GM21390 (cell line): ENCODE measurements around the gene LKAAEAR1.

Experiments
- ATAC-seq: cut with Tn5 transposase; IDR thresholded peaks from one replicate; pipeline ENCODE4 v1.9.1; 2021; ENCODE audit not compliant: unreplicated experiment

Gene LKAAEAR1

DNA sequence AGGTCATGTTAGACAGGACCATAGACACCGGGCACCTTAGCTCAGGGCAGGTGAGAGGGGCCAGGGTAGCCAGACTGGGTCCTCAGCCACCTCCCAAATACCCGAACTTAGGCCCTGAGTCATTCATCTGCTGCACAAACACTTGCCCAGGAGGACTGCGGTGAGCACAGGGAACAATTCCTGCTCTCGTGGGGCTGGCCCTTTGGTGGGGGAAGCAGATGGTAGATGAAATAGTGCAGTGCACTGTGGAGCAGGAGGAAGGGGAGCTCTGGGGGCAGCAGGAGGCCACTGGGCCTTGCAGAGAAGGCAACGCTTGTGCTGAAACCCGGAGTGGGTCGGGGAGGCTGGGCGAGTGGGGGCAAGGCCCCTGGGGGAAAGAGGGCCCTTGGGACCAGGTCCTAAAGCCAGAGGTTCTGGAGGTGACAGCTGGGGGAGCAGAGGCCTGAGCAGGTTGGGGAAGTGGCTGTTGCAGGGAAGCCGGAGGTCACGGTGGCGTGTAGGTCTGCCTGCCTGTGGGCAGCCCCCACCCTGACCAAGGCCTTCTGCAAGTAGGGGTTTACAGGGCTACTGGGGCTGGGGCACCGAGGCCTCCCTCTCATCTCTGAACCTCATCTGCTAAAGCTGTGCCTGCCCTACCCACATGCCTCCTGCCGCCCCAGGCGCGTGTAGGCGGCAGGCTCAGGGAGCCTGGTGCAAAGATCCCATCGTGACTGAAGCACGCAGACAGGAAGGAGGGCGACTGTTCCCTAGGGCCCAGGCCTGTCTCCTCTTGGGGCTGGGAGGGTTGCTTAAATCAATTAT is 27.8 kb upstream of the LKAAEAR1 start:
- ATAC-seq, result no peak

DNA sequence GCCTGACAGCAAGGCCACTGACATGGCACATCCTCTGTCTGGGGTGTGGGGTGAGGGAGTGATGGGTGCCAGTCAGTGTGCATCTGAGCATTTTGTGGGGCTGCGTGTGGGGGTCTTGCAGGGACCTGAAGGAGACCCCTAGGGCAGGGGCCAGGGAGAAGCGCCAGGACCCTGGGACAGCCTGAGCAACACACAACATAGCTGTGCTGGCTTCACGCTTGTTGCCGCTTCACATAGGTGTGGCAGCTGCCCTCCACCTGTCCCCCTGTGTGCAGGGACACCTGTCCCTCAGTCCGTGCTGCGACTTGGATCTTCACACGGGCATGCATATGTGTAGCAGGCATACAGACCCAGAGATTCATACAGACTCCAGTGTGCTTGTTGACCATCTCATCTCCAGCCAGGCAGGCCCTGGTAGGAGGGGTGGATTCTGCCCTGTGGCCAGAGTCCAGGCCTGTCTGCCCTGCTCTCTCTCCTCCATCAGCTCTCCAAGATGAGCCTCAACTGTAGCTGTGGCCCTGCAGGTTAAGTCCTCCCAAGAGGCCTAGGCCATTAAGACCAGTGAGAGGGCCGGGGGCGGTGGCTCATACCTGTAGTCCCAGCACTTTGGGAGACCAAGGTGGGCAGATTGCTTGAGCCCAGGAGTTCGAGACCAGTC is 26.3 kb upstream of the LKAAEAR1 start:
- ATAC-seq, result no peak

DNA sequence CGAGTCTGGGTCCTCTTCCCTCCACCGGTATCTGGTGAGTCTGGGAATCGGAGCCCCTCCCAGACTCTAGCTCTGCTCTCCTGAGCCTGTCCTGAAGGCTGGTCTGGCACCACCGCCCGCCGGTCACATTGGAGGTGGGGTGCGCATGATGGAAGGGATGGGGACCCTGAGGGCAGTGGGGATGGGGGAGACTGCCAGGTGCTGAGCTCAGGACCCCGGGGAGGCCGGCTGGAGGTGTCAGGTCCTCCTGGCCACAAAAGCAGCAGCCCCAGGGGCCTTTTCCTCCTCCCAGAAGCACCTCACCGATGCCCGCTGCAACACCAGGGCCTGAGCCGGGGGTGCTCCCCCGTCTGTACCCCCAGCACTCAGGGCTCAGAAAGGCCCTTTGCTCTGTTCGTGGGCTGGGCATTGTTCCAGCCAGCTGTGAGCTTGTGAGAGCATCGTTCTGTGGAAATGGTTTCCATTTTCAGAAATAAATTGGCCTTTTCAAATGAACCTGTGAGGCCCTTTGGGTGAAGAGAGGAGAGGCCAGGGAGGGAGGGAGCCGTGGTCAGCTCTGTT is 25.7 kb upstream of the LKAAEAR1 start:
- no peak for ATAC-seq

DNA sequence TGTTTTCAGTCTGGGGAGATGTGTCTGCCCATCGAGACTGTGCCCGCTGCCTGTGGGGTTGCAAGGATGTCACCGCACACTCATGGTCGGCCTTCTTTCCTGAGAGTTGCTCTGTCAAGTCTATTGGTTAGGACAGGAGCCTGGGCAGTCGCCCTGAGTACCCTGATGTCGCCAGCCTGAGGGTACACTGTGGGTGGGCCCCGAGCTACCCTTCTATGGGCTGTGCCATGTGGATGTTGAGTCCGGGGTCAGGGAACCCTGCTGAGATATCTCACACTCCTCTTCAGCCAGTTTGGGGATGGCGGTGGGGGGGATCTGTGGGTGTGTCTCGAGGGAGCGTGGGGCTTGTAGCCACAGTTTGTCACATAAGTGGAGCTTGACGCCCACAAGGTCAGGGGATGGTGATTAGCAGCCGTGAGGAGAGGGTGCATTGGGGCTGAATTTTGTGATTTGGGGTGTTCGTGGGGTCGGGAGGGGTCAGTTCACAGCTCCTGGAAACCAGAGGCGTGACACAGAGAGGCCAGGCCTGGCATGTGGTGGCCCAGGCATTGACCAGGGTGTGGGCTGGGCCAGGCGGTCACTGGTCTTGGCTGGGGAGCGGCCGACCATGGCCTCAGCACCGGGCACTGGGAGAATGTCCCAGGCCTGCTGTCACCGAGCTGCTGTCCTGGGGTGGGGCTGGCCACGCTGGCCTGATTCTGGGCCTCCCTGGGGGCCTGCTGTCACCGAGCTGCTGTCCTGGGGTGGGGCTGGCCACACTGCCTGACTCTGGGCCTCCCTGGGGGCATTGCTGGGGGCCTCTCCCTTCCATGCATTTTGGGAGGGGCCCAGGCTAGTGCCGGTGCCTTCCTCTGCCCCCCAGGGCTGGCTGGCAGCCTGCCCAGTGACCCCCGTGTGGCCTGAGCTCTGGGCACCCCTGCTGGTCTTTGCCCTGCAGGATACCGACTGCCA is 24.8 kb upstream of the LKAAEAR1 start:
- no peak for ATAC-seq

DNA sequence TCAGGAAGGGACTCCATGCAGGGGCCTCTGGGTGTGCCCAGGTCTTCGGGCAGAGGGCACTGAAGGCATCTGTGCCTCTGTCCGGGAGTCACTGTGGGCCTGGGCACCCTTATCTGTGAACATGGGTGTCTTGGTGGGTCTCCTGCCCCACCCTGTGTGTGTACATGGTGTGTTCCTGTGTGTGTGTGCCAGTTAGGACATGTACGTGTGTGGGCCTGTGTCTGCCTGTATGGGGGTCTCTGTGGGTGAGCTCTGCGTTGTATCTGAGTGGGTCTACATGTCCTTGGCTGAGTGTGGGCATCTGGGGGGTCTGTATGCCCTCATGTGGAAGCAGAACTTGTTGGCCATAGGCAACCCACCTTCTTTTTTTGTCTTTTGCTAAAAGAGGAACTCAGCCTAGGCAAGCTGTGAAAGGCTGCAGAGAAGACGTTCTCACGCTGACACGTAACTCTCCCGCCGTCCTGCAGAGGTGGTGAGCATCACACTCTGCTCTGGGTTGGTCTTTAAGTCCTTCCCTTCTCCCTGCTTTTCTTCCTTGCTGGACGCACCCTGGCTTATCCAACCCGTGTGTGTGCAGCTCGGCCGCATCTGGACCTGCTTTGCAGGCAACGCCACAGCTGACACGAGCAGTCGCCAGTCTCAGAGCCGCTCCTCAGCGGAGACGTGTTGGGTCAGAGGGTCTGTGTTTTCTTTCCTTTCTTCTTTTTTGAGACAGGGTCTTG is 23.7 kb upstream of the LKAAEAR1 start:
- no peak for ATAC-seq

DNA sequence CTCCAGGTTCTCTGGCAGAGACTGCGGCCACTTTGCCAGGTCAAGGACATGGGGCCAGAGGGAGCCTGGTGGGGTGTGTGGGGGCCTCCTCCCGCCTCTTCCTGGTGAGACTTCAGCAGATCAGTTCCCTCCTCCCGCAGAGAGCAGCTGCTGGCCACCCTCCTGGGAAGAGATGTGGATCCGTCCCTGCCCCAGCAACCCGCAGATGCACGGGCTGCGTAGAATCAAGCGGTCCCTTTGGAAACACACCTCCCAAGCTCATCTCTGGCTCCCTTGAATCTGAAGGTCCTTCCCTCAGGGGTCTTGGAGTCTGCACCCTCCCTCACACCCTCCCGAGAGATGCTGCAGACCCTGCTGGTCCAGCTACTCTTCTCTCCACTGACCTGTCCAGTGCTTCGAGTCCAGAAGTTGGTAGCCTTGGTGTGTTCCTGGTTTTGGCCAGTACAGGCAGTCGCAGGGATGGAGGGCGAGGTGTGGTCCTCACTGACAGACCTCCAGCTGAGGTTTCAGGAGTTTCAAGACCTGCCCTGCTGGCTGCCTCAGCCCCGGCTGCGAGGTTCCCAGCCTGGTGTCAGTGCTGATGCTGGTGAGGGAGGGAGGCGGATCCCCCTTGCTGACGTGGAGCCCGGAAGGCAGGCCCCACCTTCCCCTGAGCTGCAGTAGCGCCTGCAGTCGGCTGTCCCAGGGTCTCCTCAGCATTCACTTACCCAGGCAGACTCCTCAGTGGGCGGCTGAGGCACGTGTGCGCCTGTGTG is 23.0 kb upstream of the LKAAEAR1 start, which contains the start of gene NPBWR2:
Gene NPBWR2 (minus strand): TSS at position 585 of the 755 bp plus-strand sequence. CDS start 734 bp downstream, outside the sequence.
- no peak for ATAC-seq

DNA sequence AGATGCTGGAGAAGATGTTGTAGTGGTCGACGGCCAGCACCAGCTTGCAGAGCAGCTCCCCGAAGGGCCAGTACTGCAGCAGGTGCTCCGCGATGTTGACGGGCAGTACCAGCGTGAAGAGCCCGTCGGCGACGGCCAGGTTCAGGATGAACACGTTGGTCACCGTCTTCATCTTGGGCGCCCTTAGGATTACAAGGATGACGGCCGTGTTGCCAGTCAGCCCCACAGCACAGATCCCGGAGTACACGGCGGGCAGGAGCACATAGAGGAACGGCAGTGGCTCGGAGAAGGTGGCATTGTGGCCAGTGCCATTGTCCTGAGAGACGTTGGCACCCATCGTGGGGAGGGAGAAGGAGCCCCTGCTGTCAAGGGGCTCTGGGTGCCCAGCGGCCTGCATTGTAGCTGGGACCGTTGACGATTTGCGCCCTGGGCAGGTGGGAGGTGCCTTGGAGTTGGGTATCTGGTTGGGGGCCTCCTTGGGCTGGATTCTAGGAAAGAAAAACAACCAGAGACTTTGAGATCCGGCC is 22.3 kb upstream of the LKAAEAR1 start:
- no peak for ATAC-seq

DNA sequence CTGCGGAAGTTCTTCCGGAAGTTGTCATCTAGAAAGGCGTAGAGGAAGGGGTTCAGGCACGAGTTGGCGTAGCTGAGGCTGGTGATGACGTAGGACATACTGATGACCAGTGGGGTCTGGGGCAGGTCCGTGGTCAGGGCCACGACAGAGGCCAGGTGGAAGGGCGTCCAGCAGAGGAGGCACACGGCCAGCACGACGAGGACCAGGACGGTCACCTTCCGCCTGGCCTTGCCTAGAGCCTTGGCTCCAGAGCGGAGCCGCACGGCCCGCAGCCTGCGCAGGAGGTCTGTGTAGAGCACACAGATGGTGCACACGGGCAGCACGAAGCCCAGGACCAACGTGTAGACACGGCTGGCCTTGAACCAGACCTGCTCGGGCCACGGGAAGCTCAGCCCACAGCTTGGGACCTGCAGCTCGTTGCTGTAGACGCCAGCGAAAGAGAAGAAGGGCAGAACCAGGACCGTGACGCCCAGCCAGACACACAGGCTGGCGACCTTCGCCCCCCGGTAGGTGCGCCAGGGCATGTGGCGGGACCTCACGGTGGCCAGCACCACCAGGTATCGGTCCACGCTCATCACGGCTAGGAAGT is 21.7 kb upstream of the LKAAEAR1 start:
- ATAC-seq, result no peak

DNA sequence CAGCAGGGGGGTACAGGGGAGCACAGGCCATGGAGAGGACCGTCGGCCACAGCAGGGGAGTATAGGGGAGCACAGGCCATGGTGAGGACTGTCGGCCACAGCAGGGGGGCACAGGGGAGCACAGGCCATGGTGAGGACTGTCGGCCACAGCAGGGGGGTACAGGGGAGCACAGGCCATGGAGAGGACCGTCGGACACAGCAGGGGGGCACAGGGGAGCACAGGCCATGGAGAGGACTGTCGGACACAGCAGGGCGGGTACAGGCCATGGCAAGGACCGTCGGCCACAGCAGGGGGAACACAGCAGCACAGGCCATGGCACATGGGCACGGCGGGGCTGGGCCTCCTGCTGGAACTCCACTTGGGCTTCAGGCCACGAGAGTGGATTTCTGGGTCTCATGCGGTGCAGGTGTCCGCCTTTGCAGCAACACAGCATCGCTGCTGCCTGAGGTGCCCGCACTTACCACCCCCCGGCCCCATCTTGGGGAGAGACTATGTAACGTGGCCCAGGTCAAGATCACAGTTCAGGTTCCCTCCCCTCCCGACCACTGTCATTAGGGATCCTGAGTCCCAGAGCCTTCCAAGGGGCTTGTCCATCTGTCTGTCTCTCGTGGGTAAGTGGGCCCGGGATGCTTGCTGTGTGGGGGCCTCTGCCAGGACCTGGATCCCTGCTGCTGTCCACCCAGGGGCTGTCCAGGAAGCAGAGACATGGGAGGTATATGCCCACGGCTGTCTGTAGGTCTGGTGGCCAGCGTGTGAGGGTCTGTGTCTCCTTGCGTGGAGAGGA is 20.7 kb upstream of the LKAAEAR1 start:
- no peak for ATAC-seq

DNA sequence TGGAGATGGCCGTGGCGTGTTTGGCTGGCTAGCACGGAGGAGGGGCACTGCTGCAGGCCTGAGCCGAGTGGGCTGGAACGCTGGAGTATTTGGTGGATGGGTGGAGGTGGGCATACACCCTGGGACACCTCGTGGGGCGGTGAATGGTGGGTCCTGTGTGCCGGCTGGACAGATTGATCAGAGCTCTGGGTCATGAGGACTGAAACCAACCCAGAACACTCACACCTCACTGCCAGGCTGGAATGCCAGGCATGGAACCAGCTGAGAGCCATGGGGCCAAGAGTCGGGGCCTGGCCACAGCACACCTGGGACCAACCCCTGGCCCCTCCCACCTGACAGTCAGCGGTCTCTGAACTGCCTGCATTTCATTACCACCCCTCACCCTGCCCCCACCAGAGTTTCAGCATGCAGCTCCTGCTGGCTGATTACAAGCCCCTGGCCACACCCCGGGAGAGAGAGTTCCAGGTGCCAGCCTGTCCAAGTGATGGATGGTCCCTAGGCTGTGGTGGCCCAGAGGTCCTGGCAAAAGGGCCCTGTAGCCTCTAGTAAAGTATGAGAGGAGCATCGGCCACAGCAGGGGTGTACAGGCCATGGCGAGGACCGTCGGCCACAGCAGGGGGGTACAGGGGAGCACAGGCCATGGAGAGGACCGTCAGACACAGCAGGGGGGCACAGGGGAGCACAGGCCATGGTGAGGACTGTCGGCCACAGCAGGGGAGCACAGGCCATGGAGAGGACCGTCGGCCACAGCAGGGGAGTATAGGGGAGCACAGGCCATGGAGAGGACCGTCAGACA is 19.9 kb upstream of the LKAAEAR1 start:
- ATAC-seq, result no peak

DNA sequence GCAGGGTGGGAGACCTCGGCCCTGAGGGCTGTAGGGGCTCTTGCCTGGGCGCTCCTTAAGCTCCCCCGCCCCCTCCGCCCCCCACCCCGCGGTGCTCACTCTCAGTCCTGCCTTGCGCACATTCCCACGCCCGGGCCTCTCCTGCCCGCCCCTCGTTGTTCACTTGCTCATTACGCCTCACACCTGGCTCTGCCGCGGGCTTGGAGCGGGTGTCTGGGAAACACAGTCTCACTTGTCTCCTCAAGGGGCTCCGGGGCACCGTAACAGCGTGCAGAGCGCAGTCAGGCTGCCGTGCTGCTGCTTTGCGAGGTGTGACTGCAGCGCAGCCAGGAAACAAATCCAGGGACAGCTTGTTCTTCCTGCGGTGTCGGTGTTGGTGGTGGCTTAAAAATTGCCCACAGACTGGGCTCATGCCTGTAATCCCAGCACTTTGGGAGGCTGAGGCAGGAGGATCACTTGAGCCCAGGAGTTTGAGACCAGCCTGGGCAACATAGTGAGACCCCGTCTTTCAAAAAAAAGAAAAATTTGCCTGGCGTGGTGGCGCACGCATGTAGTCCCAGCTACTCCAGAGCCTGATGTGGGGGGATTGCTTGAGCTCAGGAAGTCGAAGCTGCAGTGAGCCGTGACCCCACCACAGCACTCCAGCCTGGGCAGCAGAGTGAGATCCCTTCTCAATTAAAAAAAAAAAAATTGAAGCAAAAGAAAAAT is 18.6 kb upstream of the LKAAEAR1 start:
- no peak for ATAC-seq

DNA sequence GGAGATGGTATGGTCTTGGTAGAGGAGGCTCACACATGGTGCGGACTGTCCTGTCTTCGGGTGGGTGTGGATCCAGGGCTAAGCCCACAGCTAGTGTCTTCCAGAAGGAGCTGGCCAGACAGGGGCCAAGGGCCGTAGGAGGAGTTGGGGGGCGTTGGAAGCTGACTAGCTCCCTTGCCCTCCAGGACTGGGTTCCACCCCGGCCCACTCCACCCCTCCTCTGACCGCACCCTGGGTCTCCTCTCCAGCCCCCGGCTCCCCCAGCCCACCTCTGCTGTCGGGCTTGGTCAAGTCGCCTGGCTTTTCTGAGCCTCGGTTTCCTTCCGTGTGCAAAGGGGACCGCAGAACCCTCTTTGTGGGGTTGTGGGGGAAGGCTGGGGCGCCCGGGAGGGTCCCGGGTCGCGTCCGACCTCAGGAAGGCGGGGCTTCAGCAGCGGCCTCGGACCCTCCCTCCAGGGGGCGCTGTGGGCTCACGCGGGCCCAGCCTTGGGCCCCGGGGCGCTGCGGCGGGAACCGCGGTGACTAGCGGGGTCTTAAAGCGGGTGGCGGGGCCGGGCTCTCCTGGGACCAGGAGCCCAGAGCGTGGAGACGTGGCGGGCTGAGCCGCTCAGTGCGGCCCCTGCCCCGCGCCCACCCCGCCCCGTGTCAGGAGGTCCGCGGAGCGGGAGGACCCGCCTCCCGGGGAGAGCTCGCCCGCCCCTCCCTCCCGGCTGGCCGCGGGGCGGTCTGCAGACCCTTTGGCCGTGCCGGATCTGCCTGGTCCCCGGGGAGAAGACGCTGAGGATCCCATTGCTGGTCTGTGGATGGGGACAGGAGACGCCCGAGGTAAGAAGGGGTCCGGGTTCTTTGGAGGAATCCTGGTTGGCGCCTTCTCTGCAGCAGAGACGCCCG is 17.8 kb upstream of the LKAAEAR1 start:
- ATAC-seq, result no peak

DNA sequence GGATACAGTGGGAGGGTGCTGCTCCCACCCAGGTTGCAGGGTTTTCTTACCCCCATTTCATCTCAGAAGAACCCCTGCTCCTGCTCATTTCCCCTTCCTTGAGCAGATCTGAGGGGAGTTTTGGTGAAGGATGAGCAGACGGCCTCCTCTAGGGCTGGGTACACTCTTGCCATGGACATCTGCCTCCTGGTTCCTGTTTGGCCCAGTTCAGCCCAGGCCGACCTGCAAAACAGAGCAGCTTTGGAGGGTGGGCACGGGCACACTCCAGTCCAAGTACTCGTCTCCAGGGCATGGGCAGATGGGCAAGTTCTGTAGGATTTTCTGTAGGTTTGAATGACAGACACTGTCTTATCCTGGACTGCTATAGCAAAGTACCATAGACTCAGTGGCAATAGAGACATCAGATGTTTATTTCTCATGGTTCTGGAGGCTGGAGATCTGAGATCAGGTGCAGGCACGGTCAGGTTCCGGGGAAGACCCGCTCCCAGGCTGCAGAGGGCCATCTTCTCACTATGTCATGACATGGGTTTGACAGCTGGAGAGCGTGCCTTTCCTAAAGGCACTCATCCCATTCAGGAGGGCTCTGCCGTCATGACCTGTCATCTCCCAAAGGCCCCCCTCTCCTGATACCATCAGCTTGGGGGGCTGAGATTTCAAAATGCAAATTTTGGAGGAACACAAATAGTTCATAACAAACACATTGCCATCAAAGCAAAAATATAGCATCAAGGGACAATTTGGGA is 16.9 kb upstream of the LKAAEAR1 start:
- ATAC-seq, result no peak

DNA sequence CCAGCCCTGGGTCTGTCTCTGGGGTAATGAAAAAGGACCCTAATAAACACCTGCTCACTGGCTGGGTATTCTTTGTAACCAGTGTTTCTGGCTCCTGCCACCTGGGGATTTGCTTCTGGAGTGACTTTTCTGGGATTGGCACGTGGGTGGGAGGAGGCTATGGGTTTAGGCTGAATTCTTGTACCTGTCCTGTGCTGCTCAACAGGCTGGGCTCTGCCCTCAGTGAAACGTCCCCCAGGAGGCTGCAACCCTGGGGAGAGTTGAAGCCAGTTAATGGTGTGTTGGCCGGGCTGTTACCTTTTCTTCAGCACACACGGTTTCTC is 16.3 kb upstream of the LKAAEAR1 start:
- ATAC-seq, result no peak

DNA sequence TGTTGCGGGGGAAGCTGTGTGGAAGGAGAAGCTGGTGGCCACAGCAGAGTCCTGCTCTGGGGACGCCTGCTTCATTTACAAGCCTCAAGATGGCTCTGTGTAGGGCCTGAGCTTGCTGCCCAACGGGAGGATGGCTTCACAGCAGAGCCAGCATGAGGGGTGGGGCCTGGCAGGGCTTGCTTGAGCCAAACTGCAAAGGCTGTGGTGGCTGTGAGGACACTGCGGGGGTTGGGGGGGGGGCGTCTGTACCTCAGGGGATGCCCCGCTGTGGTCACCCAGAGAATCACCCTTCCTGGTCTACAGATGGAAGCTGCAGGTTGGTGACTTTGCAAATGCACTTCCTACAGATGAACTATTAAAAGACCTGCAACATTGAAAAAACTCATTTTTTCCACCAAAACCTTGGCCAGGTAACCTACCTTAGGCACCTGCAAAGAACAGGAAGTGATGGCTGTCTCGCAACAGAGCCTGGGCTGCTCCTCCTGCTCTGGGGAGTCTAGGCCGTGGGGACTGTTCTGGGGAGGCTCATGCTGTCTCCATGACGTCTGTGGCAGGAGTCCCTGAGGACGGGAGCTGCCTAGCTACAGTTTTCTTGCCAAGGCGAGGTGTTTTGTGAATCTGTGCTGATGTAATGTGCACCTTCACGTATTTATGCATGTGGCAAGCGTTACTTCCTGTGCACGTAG is 15.8 kb upstream of the LKAAEAR1 start:
- ATAC-seq, result no peak
